AG09309 (cell line): ENCODE data around the gene PRSS8.

Experiments used
- DNase-seq: peaks from one replicate; pipeline ENCODE4 v3.0.0-alpha.2; 2010; ENCODE audit warnings: low read depth
- H3K4me3 ChIP-seq: 2 replicates; pipeline ENCODE4 v1.5.1; 2011; ENCODE audit warnings: mild to moderate bottlenecking, low read depth, low read length, moderate library complexity; ENCODE audit not compliant: control insufficient read depth
- CTCF ChIP-seq: IDR thresholded peaks from 2 replicates; pipeline ENCODE4 v1.5.1; 2011; ENCODE audit warnings: mild to moderate bottlenecking, low read depth, low read length, inconsistent platforms; ENCODE audit not compliant: insufficient read depth, control insufficient read depth; ENCODE audit errors: missing control alignments

The PRSS8 gene

GRCh38 chr16:31083556-31083955, 52.0 kb downstream of the PRSS8 start:
- DNase-seq: no peak
- H3K4me3 ChIP-seq: no peak overlapping the region
- TF ChIP-seq CTCF: no peak

- TF ChIP-seq CTCF: no peak
- DNase-seq: no peak
- no peak overlapping the region for H3K4me3 ChIP-seq
Measured at GRCh38 chr16:31083081-31083480, 52.4 kb downstream of the PRSS8 start.

- no peak overlapping the region for H3K4me3 ChIP-seq
- DNase-seq: no peak
- TF ChIP-seq CTCF: no peak
Measured at GRCh38 chr16:31082368-31083045, 53.0 kb downstream of the PRSS8 start.
